ENCODE data around the gene C5. TPM values are rescaled to one million over a fixed set of nuclear protein-coding genes. Genes with fewer than 3 reads are reported as not detected.

Gene C5
- total RNA-seq, 5 donors from 2014 or later (not counting 1 experiment from before 2014, with no cell fraction given), result 0.90 to 2.4 (median 1.7) TPM

GRCh38 chr9:120956862-120957261 lies 93.2 kb downstream of the C5 start:
- CTCF ChIA-PET, result interaction anchor here in 1 of 2 donors (1.0 to 1.4 kb wide), 2 partner anchors 11 to 25 kb away, joined by 3 to 6 read pairs; no protein-coding TSS in a partner anchor
- H3K27me3 Mint-ChIP-seq, result no peaks in the 10 kb centered on the region
- no peaks in the 10 kb centered on the region for H3K4me1 Mint-ChIP-seq

GRCh38 chr9:120951960-120952618 lies 98.0 kb downstream of the C5 start:
- 96% methylated on average over 4 of the region's 9 CpGs for WGBS (ENCODE audit: insufficient coverage)
- H3K9me3 ChIP-seq, result no peaks in the 10 kb centered on the region
- Mint-ChIP-seq H3K36me3 (no peaks in the 10 kb centered on the region), H3K4me3 (no peak overlapping the region), H3K27ac (no peak overlapping the region), H3K27me3 (no peaks in the 10 kb centered on the region), H3K4me1 (no peaks in the 10 kb centered on the region), H3K9me3 (no peaks in the 10 kb centered on the region)
- DNase-seq, result no peak
- H3K36me3 ChIP-seq (ENCODE audit: control insufficient read depth in 2 of 2, extremely low read depth in 1 of 2, insufficient read depth in 1 of 2, low read length in 1 of 2), result no peaks in the 10 kb centered on the region
- ATAC-seq (replicated peaks in 1 of 4), result no peak
- no peaks in the 10 kb centered on the region for H3K27me3 ChIP-seq (replicated peaks in 1 of 2; ENCODE audit: control insufficient read depth in 2 of 2, extremely low read depth in 1 of 2, insufficient read depth in 2 of 2, low read length in 1 of 2)
- no peaks in the 10 kb centered on the region for H3K4me1 ChIP-seq (ENCODE audit: control insufficient read depth in 1 of 2, extremely low read depth in 1 of 2, insufficient read depth in 2 of 2, low read length in 2 of 2)
- ChIA-PET POLR2A (interaction anchor here in 1 of 2 donors (0.7 kb wide), 1 partner anchor 165 kb away, joined by 4 read pairs; no protein-coding TSS in a partner anchor), CTCF (interaction anchor here in 1 of 2 donors (0.6 kb wide), 1 partner anchor 245 kb away, joined by 3 read pairs; no protein-coding TSS in a partner anchor)
- H3K4me3 ChIP-seq (ENCODE audit: control insufficient read depth in 1 of 2, extremely low read depth in 1 of 2, low read length in 1 of 2), result no peak overlapping the region
- no peak overlapping the region for H3K27ac ChIP-seq (ENCODE audit: low read length)

More at GRCh38 chr9:120956862-120957261, 93.2 kb downstream of the C5 start:
- no peaks in the 10 kb centered on the region for H3K4me1 ChIP-seq (ENCODE audit: control insufficient read depth in 1 of 2, extremely low read depth in 1 of 2, insufficient read depth in 2 of 2, low read length in 2 of 2)
- no peak overlapping the region for H3K4me3 ChIP-seq (ENCODE audit: control insufficient read depth in 1 of 2, extremely low read depth in 1 of 2, low read length in 1 of 2)
- peaks cover 7% of the 10 kb centered on the region for H3K36me3 Mint-ChIP-seq
- no peak for DNase-seq
- H3K9me3 Mint-ChIP-seq, result no peaks in the 10 kb centered on the region
- H3K27me3 ChIP-seq (replicated peaks in 1 of 2; ENCODE audit: control insufficient read depth in 2 of 2, extremely low read depth in 1 of 2, insufficient read depth in 2 of 2, low read length in 1 of 2), result no peaks in the 10 kb centered on the region
- POLR2A ChIA-PET, result no interaction called here
- no peaks in the 10 kb centered on the region for H3K9me3 ChIP-seq
- no peak overlapping the region for H3K27ac ChIP-seq (ENCODE audit: low read length)
- no peaks in the 10 kb centered on the region for H3K36me3 ChIP-seq (ENCODE audit: control insufficient read depth in 2 of 2, extremely low read depth in 1 of 2, insufficient read depth in 1 of 2, low read length in 1 of 2)
- no peak for ATAC-seq (replicated peaks in 1 of 4)
- no peak overlapping the region for H3K4me3 Mint-ChIP-seq
- H3K27ac Mint-ChIP-seq, result no peak overlapping the region
- no CpG with 5 or more reads among the region's 3 CpGs for WGBS (ENCODE audit: insufficient coverage)

- WGBS (ENCODE audit: insufficient coverage), result 83% methylated on average over 1 of the region's 8 CpGs
Observed at GRCh38 chr9:120950421-120951388, 99.4 kb downstream of the C5 start.

GRCh38 chr9:120949290-120949689 lies 100.8 kb downstream of the C5 start:
- H3K9me3 ChIP-seq, result no peaks in the 10 kb centered on the region
- ChIA-PET CTCF (no interaction called here), POLR2A (interaction anchor here in 1 of 2 donors (0.7 kb wide), 1 partner anchor 8 kb away, joined by 3 read pairs; no protein-coding TSS in a partner anchor)
- no peaks in the 10 kb centered on the region for H3K4me1 Mint-ChIP-seq
- H3K36me3 ChIP-seq (ENCODE audit: control insufficient read depth in 2 of 2, extremely low read depth in 1 of 2, insufficient read depth in 1 of 2, low read length in 1 of 2), result no peaks in the 10 kb centered on the region
- no peaks in the 10 kb centered on the region for H3K27me3 ChIP-seq (replicated peaks in 1 of 2; ENCODE audit: control insufficient read depth in 2 of 2, extremely low read depth in 1 of 2, insufficient read depth in 2 of 2, low read length in 1 of 2)
- H3K4me1 ChIP-seq (ENCODE audit: control insufficient read depth in 1 of 2, extremely low read depth in 1 of 2, insufficient read depth in 2 of 2, low read length in 2 of 2), result no peaks in the 10 kb centered on the region
- no CpG with 5 or more reads among the region's 2 CpGs for WGBS (ENCODE audit: insufficient coverage)
- no peak overlapping the region for H3K4me3 ChIP-seq (ENCODE audit: control insufficient read depth in 1 of 2, extremely low read depth in 1 of 2, low read length in 1 of 2)
- no peak overlapping the region for H3K27ac ChIP-seq (ENCODE audit: low read length)
- no peak for DNase-seq
- no peaks in the 10 kb centered on the region for H3K27me3 Mint-ChIP-seq
- no peaks in the 10 kb centered on the region for H3K9me3 Mint-ChIP-seq
- H3K27ac Mint-ChIP-seq, result no peak overlapping the region
- no peak for ATAC-seq (replicated peaks in 1 of 4)
- no peaks in the 10 kb centered on the region for H3K36me3 Mint-ChIP-seq
- no peak overlapping the region for H3K4me3 Mint-ChIP-seq

More at GRCh38 chr9:120950421-120951388, 99.4 kb downstream of the C5 start:
- H3K27me3 Mint-ChIP-seq, result no peaks in the 10 kb centered on the region
- H3K27me3 ChIP-seq (replicated peaks in 1 of 2; ENCODE audit: control insufficient read depth in 2 of 2, extremely low read depth in 1 of 2, insufficient read depth in 2 of 2, low read length in 1 of 2), result no peaks in the 10 kb centered on the region
- H3K4me3 Mint-ChIP-seq, result no peak overlapping the region
- no peaks in the 10 kb centered on the region for H3K36me3 ChIP-seq (ENCODE audit: control insufficient read depth in 2 of 2, extremely low read depth in 1 of 2, insufficient read depth in 1 of 2, low read length in 1 of 2)
- no peak for ATAC-seq (replicated peaks in 1 of 4)
- H3K27ac ChIP-seq (ENCODE audit: low read length), result no peak overlapping the region
- H3K4me1 Mint-ChIP-seq, result no peaks in the 10 kb centered on the region
- POLR2A ChIA-PET, result interaction anchor here in 1 of 2 donors (0.5 kb wide), 1 partner anchor 67 kb away, joined by 7 read pairs; no protein-coding TSS in a partner anchor
- H3K9me3 Mint-ChIP-seq, result no peaks in the 10 kb centered on the region
- no peak for DNase-seq
- no peak overlapping the region for H3K4me3 ChIP-seq (ENCODE audit: control insufficient read depth in 1 of 2, extremely low read depth in 1 of 2, low read length in 1 of 2)
- H3K36me3 Mint-ChIP-seq, result no peaks in the 10 kb centered on the region
- CTCF ChIA-PET, result interaction anchor here in 1 of 2 donors (0.6 kb wide), 1 partner anchor 8 kb away, joined by 3 read pairs; no protein-coding TSS in a partner anchor
- H3K27ac Mint-ChIP-seq, result no peak overlapping the region
- no peaks in the 10 kb centered on the region for H3K9me3 ChIP-seq
- H3K4me1 ChIP-seq (ENCODE audit: control insufficient read depth in 1 of 2, extremely low read depth in 1 of 2, insufficient read depth in 2 of 2, low read length in 2 of 2), result no peaks in the 10 kb centered on the region

- ATAC-seq (replicated peaks in 1 of 4), result no peak
- Histone ChIP-seq H3K36me3 (ENCODE audit: control insufficient read depth in 2 of 2, extremely low read depth in 1 of 2, insufficient read depth in 1 of 2, low read length in 1 of 2) (no peaks in the 10 kb centered on the region), H3K4me1 (ENCODE audit: control insufficient read depth in 1 of 2, extremely low read depth in 1 of 2, insufficient read depth in 2 of 2, low read length in 2 of 2) (no peaks in the 10 kb centered on the region), H3K4me3 (ENCODE audit: control insufficient read depth in 1 of 2, extremely low read depth in 1 of 2, low read length in 1 of 2) (no peak overlapping the region), H3K27me3 (replicated peaks in 1 of 2; ENCODE audit: control insufficient read depth in 2 of 2, extremely low read depth in 1 of 2, insufficient read depth in 2 of 2, low read length in 1 of 2) (no peaks in the 10 kb centered on the region), H3K27ac (ENCODE audit: low read length) (no peak overlapping the region), H3K9me3 (no peaks in the 10 kb centered on the region)
- H3K36me3 Mint-ChIP-seq, result no peaks in the 10 kb centered on the region
- H3K27ac Mint-ChIP-seq, result no peak overlapping the region
- WGBS (ENCODE audit: insufficient coverage), result 100% methylated on average over 1 of the region's 1 CpG
- ChIA-PET CTCF (no interaction called here), POLR2A (no interaction called here)
- no peaks in the 10 kb centered on the region for H3K27me3 Mint-ChIP-seq
- no peak overlapping the region for H3K4me3 Mint-ChIP-seq
- no peaks in the 10 kb centered on the region for H3K9me3 Mint-ChIP-seq
- H3K4me1 Mint-ChIP-seq, result no peaks in the 10 kb centered on the region
- DNase-seq, result no peak
Observed at GRCh38 chr9:120948824-120949223, 101.3 kb downstream of the C5 start.

- no peak for ATAC-seq (replicated peaks in 1 of 4)
- Histone ChIP-seq H3K27me3 (replicated peaks in 1 of 2; ENCODE audit: control insufficient read depth in 2 of 2, extremely low read depth in 1 of 2, insufficient read depth in 2 of 2, low read length in 1 of 2) (no peaks in the 10 kb centered on the region), H3K9me3 (no peaks in the 10 kb centered on the region), H3K27ac (ENCODE audit: low read length) (no peak overlapping the region), H3K36me3 (ENCODE audit: control insufficient read depth in 2 of 2, extremely low read depth in 1 of 2, insufficient read depth in 1 of 2, low read length in 1 of 2) (no peaks in the 10 kb centered on the region), H3K4me1 (ENCODE audit: control insufficient read depth in 1 of 2, extremely low read depth in 1 of 2, insufficient read depth in 2 of 2, low read length in 2 of 2) (no peaks in the 10 kb centered on the region), H3K4me3 (ENCODE audit: control insufficient read depth in 1 of 2, extremely low read depth in 1 of 2, low read length in 1 of 2) (no peak overlapping the region)
- Mint-ChIP-seq H3K4me1 (no peaks in the 10 kb centered on the region), H3K4me3 (no peak overlapping the region), H3K36me3 (no peaks in the 10 kb centered on the region), H3K27me3 (no peaks in the 10 kb centered on the region), H3K9me3 (no peaks in the 10 kb centered on the region), H3K27ac (no peak overlapping the region)
- POLR2A ChIA-PET, result interaction anchor here in 1 of 2 donors (0.7 kb wide), 1 partner anchor 19 kb away, joined by 4 read pairs; no protein-coding TSS in a partner anchor
- WGBS (ENCODE audit: insufficient coverage), result 100% methylated on average over 2 of the region's 2 CpGs
- no peak for DNase-seq
- CTCF ChIA-PET, result no interaction called here
Observed at GRCh38 chr9:120947222-120947621, 102.9 kb downstream of the C5 start.
